ENCODE results near the gene IFT122. TPM values are rescaled to one million over a fixed set of nuclear protein-coding genes. Genes with fewer than 3 reads are reported as not detected.
A peak's percentile ranks its signal among the peaks of the same experiment; 100 is the strongest.
"Not testable (repeated sequence)": the region's sequence is repeated elsewhere in the genome, so short reads cannot be mapped to it uniquely, and the experiment has no call there.

Gene IFT122
- total and polyA plus RNA-seq, 8 donors, result 15.3 to 37.1 (median 21.8) TPM

DNA sequence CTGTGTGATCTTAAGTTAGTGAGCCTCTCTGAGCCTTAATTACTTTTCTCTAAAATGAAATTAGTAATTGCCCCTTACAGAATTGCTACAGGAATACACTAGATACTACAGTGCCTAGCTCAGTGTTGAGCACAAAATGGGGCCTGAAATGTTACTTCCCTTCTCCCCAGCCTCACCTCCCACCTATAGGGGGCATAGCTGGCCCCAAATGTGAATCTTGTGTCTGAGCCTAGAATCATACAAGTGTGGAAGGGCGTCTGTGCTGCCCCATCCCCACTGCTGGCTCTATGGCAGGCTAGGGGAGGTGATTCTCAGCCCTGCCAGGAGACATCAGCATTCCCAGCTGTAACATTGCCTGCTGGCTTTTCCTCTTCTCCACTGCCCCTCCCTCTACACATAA lies 42.7 kb downstream of the IFT122 start:
- intact Hi-C loops (cut with DNase I), result loop anchor here in 1 of 3 donors (10.0 kb wide), 1 partner anchor 442 kb away; no protein-coding TSS in a partner anchor
- TF ChIP-seq, protein P1, sequence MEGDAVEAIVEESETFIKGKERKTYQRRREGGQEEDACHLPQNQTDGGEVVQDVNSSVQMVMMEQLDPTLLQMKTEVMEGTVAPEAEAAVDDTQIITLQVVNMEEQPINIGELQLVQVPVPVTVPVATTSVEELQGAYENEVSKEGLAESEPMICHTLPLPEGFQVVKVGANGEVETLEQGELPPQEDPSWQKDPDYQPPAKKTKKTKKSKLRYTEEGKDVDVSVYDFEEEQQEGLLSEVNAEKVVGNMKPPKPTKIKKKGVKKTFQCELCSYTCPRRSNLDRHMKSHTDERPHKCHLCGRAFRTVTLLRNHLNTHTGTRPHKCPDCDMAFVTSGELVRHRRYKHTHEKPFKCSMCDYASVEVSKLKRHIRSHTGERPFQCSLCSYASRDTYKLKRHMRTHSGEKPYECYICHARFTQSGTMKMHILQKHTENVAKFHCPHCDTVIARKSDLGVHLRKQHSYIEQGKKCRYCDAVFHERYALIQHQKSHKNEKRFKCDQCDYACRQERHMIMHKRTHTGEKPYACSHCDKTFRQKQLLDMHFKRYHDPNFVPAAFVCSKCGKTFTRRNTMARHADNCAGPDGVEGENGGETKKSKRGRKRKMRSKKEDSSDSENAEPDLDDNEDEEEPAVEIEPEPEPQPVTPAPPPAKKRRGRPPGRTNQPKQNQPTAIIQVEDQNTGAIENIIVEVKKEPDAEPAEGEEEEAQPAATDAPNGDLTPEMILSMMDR (IDR thresholded peaks at IDR 0.05), result no peak
- Histone ChIP-seq H3K9me3 (no peaks in the 10 kb centered on the region), H3K27ac (no peak overlapping the region), H3K4me1 (no peaks in the 10 kb centered on the region), H3K36me3 (peaks cover 0 to 51% (median 0%) of the 10 kb centered on the region in 3 donors), H3K27me3 (no peaks in the 10 kb centered on the region), H3K4me3 (no peak overlapping the region)
- 71 to 89% methylated on average over 1 of the region's 1 CpG for WGBS, 2 donors
- no peak for DNase-seq
- no peak for FAIRE-seq
- ATAC-seq, result no peak

DNA sequence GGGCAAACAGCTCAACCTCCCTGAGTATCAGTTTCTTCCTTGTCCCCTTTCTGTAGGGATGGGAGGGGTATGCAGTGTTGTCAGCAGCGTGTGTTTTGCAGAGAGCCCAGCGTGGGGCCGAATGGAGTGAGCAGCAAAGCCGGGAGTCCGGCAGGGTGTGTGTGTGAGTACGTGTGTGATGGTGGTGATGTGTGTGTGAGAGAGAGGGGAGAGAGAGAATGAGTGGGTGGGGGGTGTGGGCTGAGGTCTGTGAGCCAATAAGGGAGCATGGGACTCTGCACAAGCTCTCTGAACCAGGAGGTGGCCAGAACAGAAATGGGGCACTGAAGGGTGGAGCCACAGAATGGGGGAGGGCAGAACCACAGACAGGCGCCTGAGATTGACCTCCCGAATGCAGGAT lies 43.8 kb downstream of the IFT122 start:
- Histone ChIP-seq H3K4me3 (no peak overlapping the region), H3K27me3 (no peaks in the 10 kb centered on the region), H3K4me1 (no peaks in the 10 kb centered on the region), H3K36me3 (peaks cover 0 to 45% (median 0%) of the 10 kb centered on the region in 3 donors), H3K9me3 (no peaks in the 10 kb centered on the region), H3K27ac (no peak overlapping the region)
- DNase-seq (no peak), ATAC-seq (no peak), FAIRE-seq (no peak)
- TF ChIP-seq, protein P1 (IDR thresholded peaks at IDR 0.05), result no peak
- WGBS, 2 donors, result 89 to 93% methylated on average over 8 of the region's 8 CpGs
- intact Hi-C loops (cut with DNase I), result loop anchor here in 1 of 3 donors (10.0 kb wide), 1 partner anchor 441 kb away; no protein-coding TSS in a partner anchor

DNA sequence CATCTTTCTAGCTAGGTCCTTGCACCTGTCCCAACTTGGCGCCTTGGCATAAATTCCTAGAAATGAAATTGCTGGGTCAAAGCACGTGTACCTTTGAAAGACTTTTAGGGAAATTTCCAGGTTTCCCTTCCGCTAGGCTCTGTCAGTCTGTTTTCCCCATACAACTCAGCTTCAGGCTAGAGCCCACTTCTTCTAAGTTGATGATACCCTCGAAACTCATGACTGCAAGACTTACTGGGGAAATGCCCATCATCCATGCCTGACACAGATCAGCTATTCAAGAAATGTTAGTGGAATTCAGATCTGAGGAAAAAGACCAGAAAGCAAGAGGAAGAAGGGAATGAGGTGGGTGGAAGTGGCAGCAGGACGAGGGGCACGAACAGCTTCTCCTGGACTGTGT lies 45.1 kb downstream of the IFT122 start:
- not testable (repeated sequence) for H3K4me1 ChIP-seq, DNase-seq, ATAC-seq, H3K9me3 ChIP-seq, H3K27ac ChIP-seq, FAIRE-seq, H3K4me3 ChIP-seq, H3K27me3 ChIP-seq
- WGBS, 2 donors, result 93% methylated on average over 6 of the region's 6 CpGs
- intact Hi-C loops (cut with DNase I), result loop anchor here in 1 of 3 donors (10.0 kb wide), 1 partner anchor 440 kb away; no protein-coding TSS in a partner anchor
- peaks cover 0 to 34% (median 0%) of the 10 kb centered on the region in 3 donors for H3K36me3 ChIP-seq

DNA sequence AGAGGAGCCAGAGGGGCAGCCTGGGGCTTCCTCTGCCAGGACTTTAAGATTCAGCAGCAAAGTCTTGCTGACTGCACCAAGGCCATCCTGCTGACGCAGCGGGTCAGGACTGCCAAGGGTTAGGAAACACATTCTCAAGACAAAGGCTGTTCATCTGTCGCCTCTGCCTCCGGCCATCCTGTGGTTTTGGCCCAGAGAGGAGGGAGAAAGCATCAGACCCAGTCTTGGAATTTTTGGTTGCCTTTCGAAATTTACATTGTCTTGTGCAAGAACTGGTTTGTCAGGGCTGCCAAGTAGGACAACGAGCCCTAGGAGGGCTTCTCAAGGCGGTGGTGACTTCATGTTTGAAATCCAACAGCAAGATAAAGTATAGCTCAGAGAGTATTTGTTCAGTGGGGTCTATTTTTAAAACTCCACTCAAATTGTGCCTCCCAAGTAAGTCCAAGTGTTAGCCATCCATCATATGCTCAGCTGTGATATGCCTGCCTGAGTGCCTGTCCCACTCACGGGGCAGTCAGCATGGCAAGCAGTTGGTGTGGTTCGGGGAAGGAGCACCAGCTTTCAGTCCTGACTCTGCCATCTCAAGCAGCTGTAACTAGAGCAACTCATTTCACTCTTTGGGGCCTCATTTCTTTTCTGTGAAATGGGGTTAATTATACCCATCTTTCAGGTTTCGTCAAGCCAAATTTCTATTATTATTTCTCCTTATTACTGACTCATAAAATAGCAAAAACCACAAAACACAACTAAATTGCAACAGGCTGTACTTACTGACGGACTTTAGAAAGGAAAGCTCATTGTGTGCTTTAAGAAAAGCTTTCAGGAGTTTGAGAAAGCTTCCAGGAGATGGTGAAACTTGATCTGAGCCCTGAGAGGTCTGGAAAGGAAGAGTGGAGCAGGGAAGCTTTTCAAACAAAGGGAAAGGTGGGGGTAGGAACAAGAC lies 46.0 kb downstream of the IFT122 start:
- Histone ChIP-seq H3K27me3 (no peaks in the 10 kb centered on the region), H3K27ac (peak overlapping the region in 2 of 4 donors; percentile 22 to 39), H3K9me3 (no peaks in the 10 kb centered on the region), H3K4me1 (no peaks in the 10 kb centered on the region), H3K36me3 (peaks cover 0 to 27% (median 0%) of the 10 kb centered on the region in 3 donors), H3K4me3 (no peak overlapping the region)
- peak in 3 of 6 donors; percentile 29 to 54 (median 30) for DNase-seq
- intact Hi-C loops (cut with DNase I), result loop anchor here in 1 of 3 donors (10.0 kb wide), 1 partner anchor 439 kb away; no protein-coding TSS in a partner anchor
- no peak for FAIRE-seq
- peak in 3 of 4 donors; percentile 32 to 59 (median 41) for ATAC-seq
- 77 to 82% methylated on average over 11 of the region's 11 CpGs for WGBS, 2 donors
- TF ChIP-seq, protein P1 (IDR thresholded peaks at IDR 0.05), result no peak

DNA sequence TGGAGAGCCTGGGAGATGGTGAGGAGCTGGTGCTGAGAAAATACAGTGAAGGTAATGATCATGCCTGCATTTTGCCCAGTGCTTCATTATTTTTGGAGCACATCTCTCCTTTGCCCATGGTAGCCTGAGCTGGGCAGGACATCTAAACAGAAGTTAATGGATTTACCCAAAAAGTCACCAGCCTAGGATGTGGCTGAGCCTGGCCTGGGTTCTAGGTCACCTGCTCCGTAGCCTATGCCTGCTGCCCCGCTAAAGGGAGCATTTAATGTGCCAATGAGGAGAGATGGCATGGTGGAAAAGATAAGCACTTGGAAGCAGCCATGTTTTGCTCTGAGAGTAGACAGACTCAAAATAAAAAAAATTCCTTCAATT lies 46.6 kb downstream of the IFT122 start:
- intact Hi-C loops (cut with DNase I), result loop anchor here in 1 of 3 donors (10.0 kb wide), 1 partner anchor 438 kb away; no protein-coding TSS in a partner anchor
- DNase-seq, result no peak

More for the DNA sequence above, 46.6 kb downstream of the IFT122 start:
- H3K4me3 ChIP-seq, result no peak overlapping the region
- peaks cover 0 to 29% (median 0%) of the 10 kb centered on the region in 3 donors for H3K36me3 ChIP-seq
- H3K27me3 ChIP-seq, result no peaks in the 10 kb centered on the region
- H3K4me1 ChIP-seq, result no peaks in the 10 kb centered on the region
- H3K9me3 ChIP-seq, result no peaks in the 10 kb centered on the region
- peak overlapping the region in 1 of 4 donors; percentile 39 for H3K27ac ChIP-seq
- FAIRE-seq, result no peak
- WGBS, 2 donors, result 91 to 98% methylated on average over 2 of the region's 2 CpGs
- TF ChIP-seq, protein P1 (IDR thresholded peaks at IDR 0.05), result no peak
- no peak for ATAC-seq

Measured in pancreas (tissue), 10 donors.